GM12891 (cell line): ENCODE results near the gene ETV3.

Experiments
- POLR2A ChIP-seq: IDR thresholded peaks from 2 replicates; pipeline ENCODE4 v1.6.1; 2011; ENCODE audit warnings: low read depth, low read length, control low read depth
- POLR2AphosphoS5 ChIP-seq: IDR thresholded peaks from 2 replicates; pipeline ENCODE4 v1.6.1; 2011; ENCODE audit warnings: low read depth, low read length, control low read depth

DNA sequence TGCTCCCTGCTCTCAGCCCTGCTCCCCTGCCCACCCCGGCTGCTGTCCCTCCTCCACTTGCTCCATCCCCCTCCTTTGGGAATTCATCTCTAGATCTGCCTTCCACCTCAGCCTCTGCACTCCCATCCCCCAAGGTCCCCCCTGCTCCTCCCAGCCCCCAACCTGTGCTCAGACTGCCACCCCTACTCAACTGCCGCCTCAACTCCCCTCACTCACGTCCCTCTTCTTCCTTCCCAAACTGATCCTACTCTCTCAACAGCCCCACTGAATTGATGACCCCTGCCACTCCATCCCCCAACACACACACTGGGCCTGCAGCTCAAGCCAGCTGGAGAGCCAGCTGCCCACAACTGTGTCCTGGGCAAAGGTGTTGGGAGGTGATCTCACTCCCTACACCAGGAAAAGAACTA, 22.8 kb downstream of the ETV3 start:
- TF ChIP-seq POLR2AphosphoS5 (no peak), POLR2A (no peak)
